ENCODE measurements around the gene APOL3. TPM values are rescaled to one million over a fixed set of nuclear protein-coding genes. Genes with fewer than 3 reads are reported as not detected.

APOL3 gene
- total RNA-seq, 1 experiment from 2014 or later, result not detected

DNA sequence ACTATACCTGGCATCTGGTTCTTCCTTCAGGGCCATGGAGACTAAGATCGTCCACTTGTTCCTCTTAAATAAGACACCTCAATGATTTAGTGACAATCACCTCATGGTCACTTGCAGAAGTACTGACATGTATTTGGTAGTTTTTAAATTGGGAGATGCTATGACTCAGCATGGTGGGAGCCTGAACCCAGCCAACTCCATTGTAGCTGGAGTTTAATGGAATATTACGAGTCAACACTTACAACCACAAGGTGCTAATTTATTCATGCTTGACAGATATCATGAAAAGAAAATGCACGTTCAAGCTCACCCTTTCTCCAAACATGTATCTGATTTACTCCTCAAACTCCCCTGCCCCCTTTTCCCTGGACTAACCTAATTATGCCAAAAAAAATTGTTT lies 16.6 kb upstream of the APOL3 start:
- Histone ChIP-seq H3K27ac (ENCODE audit: insufficient read length, low read depth, low read length) (no peak overlapping the region), H3K23me2 (ENCODE audit: insufficient read length, low read depth, low read length, poor library complexity, severe bottlenecking) (no peaks in the 10 kb centered on the region), H3K79me2 (ENCODE audit: insufficient read depth, low read length) (no peaks in the 10 kb centered on the region), H3K14ac (ENCODE audit: insufficient read depth, low read length) (no peak overlapping the region), H2BK5ac (ENCODE audit: insufficient read length, low read length) (no peak overlapping the region), H4K91ac (ENCODE audit: insufficient read length, low read depth, low read length) (no peak overlapping the region), H3K4ac (ENCODE audit: low read depth, low read length) (no peak overlapping the region), H3T11ph (ENCODE audit: low read length) (no peak overlapping the region), H2AK5ac (ENCODE audit: insufficient read length, low read length) (no peak overlapping the region), H3K23ac (ENCODE audit: insufficient read length, low read depth, low read length) (no peak overlapping the region), H3K4me1 (ENCODE audit: insufficient read depth, low read length) (no peaks in the 10 kb centered on the region), H3K9me3 (ENCODE audit: control insufficient read depth, low read depth, low read length) (no peaks in the 10 kb centered on the region), H4K20me1 (ENCODE audit: control insufficient read depth, insufficient read depth, insufficient read length) (peaks cover 3% of the 10 kb centered on the region), H3K4me2 (ENCODE audit: insufficient read depth, insufficient read length, low read length) (no peak overlapping the region), H3K79me1 (ENCODE audit: insufficient read depth, low read depth, low read length, poor library complexity, severe bottlenecking) (no peaks in the 10 kb centered on the region), H3K18ac (ENCODE audit: insufficient read length, low read depth, low read length) (no peak overlapping the region), H3K56ac (ENCODE audit: insufficient read length, low read depth, low read length) (no peak overlapping the region), H2BK120ac (ENCODE audit: low read depth, low read length, poor library complexity, severe bottlenecking) (no peak overlapping the region), H4K5ac (ENCODE audit: insufficient read length, low read depth, low read length) (no peak overlapping the region), H3K27me3 (ENCODE audit: insufficient read depth, low read length) (no peaks in the 10 kb centered on the region), H3K9ac (ENCODE audit: extremely low read depth, insufficient read length, low read length) (no peak overlapping the region), H4K8ac (replicated peaks; ENCODE audit: insufficient read length, low read depth, low read length) (no peak overlapping the region), H2BK20ac (ENCODE audit: low read depth, low read length, poor library complexity, severe bottlenecking) (no peak overlapping the region), H2AFZ (ENCODE audit: low read length) (no peak overlapping the region), H2BK15ac (ENCODE audit: low read depth, low read length) (no peak overlapping the region), H2BK12ac (ENCODE audit: insufficient read length, low read depth, low read length) (no peak overlapping the region)
- Mint-ChIP-seq H3K4me1 (peaks cover 0 to 5% of the 10 kb centered on the region in 2 experiments; a peak in 3 of 4 replicates), H3K36me3 (ENCODE audit: insufficient read depth in 1 of 3, low read depth in 3 of 3) (no peaks in the 10 kb centered on the region), H3K27me3 (ENCODE audit: low read depth) (no peaks in the 10 kb centered on the region), H3K9me3 (no peaks in the 10 kb centered on the region), H3K4me3 (no peak overlapping the region), H3K27ac (no peak overlapping the region)
- no peak for TF ChIP-seq CTCF (conservative IDR thresholded peaks at IDR 0.05)
- no CpG with 5 or more reads among the region's 3 CpGs for WGBS (ENCODE audit: extremely low coverage, insufficient read length, low lambda C conversion rate)
- no peak for DNase-seq
